Lower leg skin (tissue), 4 donors: ENCODE measurements around the gene SLC45A2. TPM values are rescaled to one million over a fixed set of nuclear protein-coding genes. Genes with fewer than 3 reads are reported as not detected.
"Not testable (repeated sequence)": the region's sequence is repeated elsewhere in the genome, so short reads cannot be mapped to it uniquely, and the experiment has no call there.

Experiments
- DNase-seq, 2 donors: peaks; one replicate each; pipeline ENCODE4 v3.0.0-alpha.2; 2019; ENCODE audit warnings: low spot score in 2 of 2
- H3K4me3 ChIP-seq: fragments of 200-600 bp; sonication (generic); 2 replicates; pipeline ENCODE4 v1.5.1; 2017; ENCODE audit warnings: mild to moderate bottlenecking, low read depth; ENCODE audit not compliant: poor library complexity, severe bottlenecking
- CTCF ChIP-seq, 3 donors: fragments of 450-650 bp; IDR thresholded peaks; one replicate each; pipeline ENCODE4 v1.5.1; 2016; ENCODE audit warnings: antibody characterized with exemption in 3 of 3, mild to moderate bottlenecking in 3 of 3, moderate library complexity in 2 of 3
- POLR2A ChIP-seq, 2 donors: fragments of 450-650 bp; IDR thresholded peaks; one replicate each; pipeline ENCODE4 v1.6.1; 2016 to 2017; ENCODE audit warnings: antibody characterized with exemption in 2 of 2, mild to moderate bottlenecking in 1 of 2, moderate library complexity in 1 of 2
- WGBS, 2 donors: methylation state at CpG; one replicate each; pipeline ENCODE4 v1.1.5; 2018; 5-methylcytosine and 5-hydroxymethylcytosine counted together
- intact Hi-C: fragments of 100-400 bp; cut with DNase I; formaldehyde crosslinking; loops from one replicate; pipeline ENCODE4 v1.15.0; 2023; ENCODE audit warnings: low total_unique reads
- total RNA-seq, 4 donors: library from RNA; depleted of rRNA; stranded (reverse); fragments of >200 nt; gene quantifications; one replicate each; pipeline ENCODE4 v1.1.0, GENCODE V29; 2016

Gene SLC45A2
- total RNA-seq, 4 donors from 2014 or later: 0.80 to 2.1 (median 1.3) TPM

GRCh38 chr5:34011536-34011935 lies 27.0 kb upstream of the SLC45A2 start:
- DNase-seq: no peak
- intact Hi-C loops: no loop called here
- no peak for TF ChIP-seq CTCF (IDR thresholded peaks at IDR 0.05)
- TF ChIP-seq POLR2A (IDR thresholded peaks at IDR 0.05): no peak
- H3K4me3 ChIP-seq: no peak overlapping the region
- WGBS, 2 donors: 62 to 66% methylated on average over 4 of the region's 4 CpGs

GRCh38 chr5:34010146-34010545 lies 25.7 kb upstream of the SLC45A2 start:
- 83 to 87% methylated on average over 2 of the region's 2 CpGs for WGBS, 2 donors
- H3K4me3 ChIP-seq, DNase-seq, intact Hi-C loops: not testable (repeated sequence)

GRCh38 chr5:34009610-34010009 lies 25.1 kb upstream of the SLC45A2 start:
- WGBS, 2 donors: 78 to 91% methylated on average over 1 of the region's 1 CpG
- H3K4me3 ChIP-seq: no peak overlapping the region
- TF ChIP-seq POLR2A (IDR thresholded peaks at IDR 0.05): no peak
- TF ChIP-seq CTCF (IDR thresholded peaks at IDR 0.05): no peak
- intact Hi-C loops: no loop called here
- no peak for DNase-seq

- no peak overlapping the region for H3K4me3 ChIP-seq
- intact Hi-C loops: no loop called here
- TF ChIP-seq POLR2A (IDR thresholded peaks at IDR 0.05): no peak
- TF ChIP-seq CTCF (IDR thresholded peaks at IDR 0.05): no peak
- 6 to 15% methylated on average over 1 of the region's 1 CpG for WGBS, 2 donors
- no peak for DNase-seq
Observed at GRCh38 chr5:34008802-34009201, 24.3 kb upstream of the SLC45A2 start.

GRCh38 chr5:34007621-34008600 lies 23.4 kb upstream of the SLC45A2 start, which contains the start of gene AMACR:
AMACR (minus strand) TSS chr5:34008050; CDS start chr5:34008019, 31 bp downstream.
- H3K4me3 ChIP-seq: peak within 1 kb of the TSS; percentile 57
- 0% methylated on average over 43 to 44 of the region's 76 CpGs for WGBS, 2 donors
- intact Hi-C loops: no loop called here
- TF ChIP-seq CTCF (IDR thresholded peaks at IDR 0.05): no peak
- no peak for TF ChIP-seq POLR2A (IDR thresholded peaks at IDR 0.05)
- peak; percentile 88 to 98 for DNase-seq

- TF ChIP-seq CTCF (IDR thresholded peaks at IDR 0.05) (no peak), POLR2A (IDR thresholded peaks at IDR 0.05) (no peak)
- intact Hi-C loops: no loop called here
- WGBS, 2 donors: 1 to 3% methylated on average over 11 of the region's 11 CpGs
- H3K4me3 ChIP-seq: peak overlapping the region; percentile 57
- DNase-seq: no peak
Observed at GRCh38 chr5:34007201-34007620, 22.7 kb upstream of the SLC45A2 start.
